Ishikawa (cell line): ENCODE data around the gene ARHGEF7.

Experiments used
- CEBPB ChIP-seq: IDR thresholded peaks from 2 replicates; pipeline ENCODE4 v1.6.1; 2012
- CREB1 ChIP-seq: IDR thresholded peaks from 2 replicates; pipeline ENCODE4 v1.6.1; 2012; ENCODE audit warnings: low read depth
- EGR1 ChIP-seq: IDR thresholded peaks from 2 replicates; pipeline ENCODE4 v1.6.1; 2012
- EP300 ChIP-seq: IDR thresholded peaks from 2 replicates; pipeline ENCODE4 v1.6.1; 2012; ENCODE audit warnings: borderline replicate concordance
- FOXM1 ChIP-seq: IDR thresholded peaks from 2 replicates; pipeline ENCODE4 v1.6.1; 2012; ENCODE audit warnings: low read depth, borderline replicate concordance
- MAX ChIP-seq: IDR thresholded peaks from 2 replicates; pipeline ENCODE4 v1.6.1; 2012
- NFIC ChIP-seq: IDR thresholded peaks from 2 replicates; pipeline ENCODE4 v1.6.1; 2012
- RAD21 ChIP-seq: IDR thresholded peaks from 2 replicates; pipeline ENCODE4 v1.6.1; 2012; ENCODE audit warnings: low read depth
- REST ChIP-seq: IDR thresholded peaks from 2 replicates; pipeline ENCODE4 v1.6.1; 2012; ENCODE audit warnings: low read depth, mild to moderate bottlenecking
- TAF1 ChIP-seq: IDR thresholded peaks from 2 replicates; pipeline ENCODE4 v1.6.1; 2012; ENCODE audit warnings: low read depth, mild to moderate bottlenecking
- TCF12 ChIP-seq: IDR thresholded peaks from 2 replicates; pipeline ENCODE4 v1.6.1; 2012; ENCODE audit warnings: low read depth
- TEAD4 ChIP-seq: IDR thresholded peaks from 2 replicates; pipeline ENCODE4 v1.6.1; 2012
- USF1 ChIP-seq: IDR thresholded peaks from 2 replicates; pipeline ENCODE4 v1.6.1; 2012
- YY1 ChIP-seq: IDR thresholded peaks from 2 replicates; pipeline ENCODE4 v1.6.1; 2012; ENCODE audit warnings: low read depth
- ZBTB7A ChIP-seq: IDR thresholded peaks from 2 replicates; pipeline ENCODE4 v1.6.1; 2012; ENCODE audit warnings: low read depth

The ARHGEF7 gene

GRCh38 chr13:111153279-111153976 lies 38.3 kb downstream of the ARHGEF7 start:
- TF ChIP-seq CEBPB, result no peak
- no peak for TF ChIP-seq REST
- peak; percentile 42; the same call in 1 of the 2 replicates for TF ChIP-seq TCF12
- TF ChIP-seq TEAD4, result no peak
- TF ChIP-seq CREB1, result peak; percentile 90
- 0 out of 2 replicates have a peak, but pooled peaks have one; percentile 12 for TF ChIP-seq YY1
- 0 out of 2 replicates have a peak, but pooled peaks have one; percentile 6 for TF ChIP-seq USF1
- TF ChIP-seq EGR1, result peak; percentile 84
- no peak for TF ChIP-seq RAD21
- peak; percentile 80 for TF ChIP-seq MAX
- no peak for TF ChIP-seq FOXM1
- peak; percentile 95 for TF ChIP-seq ZBTB7A
- no peak; the same call in 1 of the 2 replicates for TF ChIP-seq NFIC
- TF ChIP-seq TAF1, result peak; percentile 83
- 0 out of 2 replicates have a peak, but pooled peaks have one; percentile 46 for TF ChIP-seq EP300

- TF ChIP-seq CEBPB, result no peak
- no peak for TF ChIP-seq REST
- TF ChIP-seq CREB1, result no peak
- no peak for TF ChIP-seq EGR1
- TF ChIP-seq EP300, result no peak
- TF ChIP-seq RAD21, result no peak
- TF ChIP-seq ZBTB7A, result no peak
- no peak for TF ChIP-seq TCF12
- no peak for TF ChIP-seq USF1
- no peak for TF ChIP-seq TEAD4
- no peak for TF ChIP-seq FOXM1
Measured at GRCh38 chr13:111153977-111154332, 38.8 kb downstream of the ARHGEF7 start.

GRCh38 chr13:111156421-111156820 lies 41.3 kb downstream of the ARHGEF7 start:
- no peak for TF ChIP-seq REST
- TF ChIP-seq ZBTB7A, result no peak
- TF ChIP-seq TCF12, result no peak
- TF ChIP-seq EP300, result no peak
- no peak for TF ChIP-seq MAX
- TF ChIP-seq EGR1, result no peak
- TF ChIP-seq RAD21, result no peak
- TF ChIP-seq TAF1, result no peak
- no peak for TF ChIP-seq NFIC
- TF ChIP-seq YY1, result no peak
- TF ChIP-seq USF1, result no peak
- no peak for TF ChIP-seq CEBPB
- TF ChIP-seq TEAD4, result no peak
- TF ChIP-seq FOXM1, result no peak
